Suprapubic skin (tissue), 4 donors: ENCODE data around the gene ESAM.

Experiments
- CTCF ChIP-seq, 2 donors: fragments of 200-600 bp in 1 of 2; fragments of 450-650 bp in 1 of 2; sonication (generic) in 1 of 2; IDR thresholded peaks; one replicate each; pipeline ENCODE4 v1.5.1; 2016 to 2019; ENCODE audit warnings: antibody characterized with exemption in 2 of 2, mild to moderate bottlenecking in 1 of 2, moderate library complexity in 1 of 2
- EP300 ChIP-seq: sonication (generic); formaldehyde crosslinking; IDR thresholded peaks from one replicate; pipeline ENCODE4 v1.6.1; 2017; ENCODE audit warnings: antibody characterized with exemption
- POLR2A ChIP-seq, 2 donors: fragments of 450-650 bp; IDR thresholded peaks; one replicate each; pipeline ENCODE4 v1.6.1; 2017; ENCODE audit warnings: antibody characterized with exemption in 2 of 2, mild to moderate bottlenecking in 2 of 2, moderate library complexity in 2 of 2
- POLR2AphosphoS5 ChIP-seq, 3 donors: sonication (generic); formaldehyde crosslinking; IDR thresholded peaks; one replicate each; pipeline ENCODE4 v1.6.1; 2017; ENCODE audit warnings: antibody characterized with exemption in 3 of 3

- no peak for TF ChIP-seq CTCF (IDR thresholded peaks at IDR 0.05)
- TF ChIP-seq EP300: no peak
- TF ChIP-seq POLR2AphosphoS5 (IDR thresholded peaks at IDR 0.05): no peak
- no peak for TF ChIP-seq POLR2A (IDR thresholded peaks at IDR 0.05)
These were observed 49.5 kb upstream of the ESAM start for GRCh38 chr11:124811399-124812125.
